GM19324 (cell line): Measurements from ENCODE around the gene RIC8B.

Experiments used
- ATAC-seq: cut with Tn5 transposase; IDR thresholded peaks from one replicate; pipeline ENCODE4 v1.9.1; 2021; ENCODE audit warnings: mild to moderate bottlenecking, moderate library complexity; ENCODE audit not compliant: unreplicated experiment, low FRiP score

Gene RIC8B

GRCh38 chr12:106865683-106866082 lies 91.2 kb downstream of the RIC8B start:
- no peak for ATAC-seq

DNA sequence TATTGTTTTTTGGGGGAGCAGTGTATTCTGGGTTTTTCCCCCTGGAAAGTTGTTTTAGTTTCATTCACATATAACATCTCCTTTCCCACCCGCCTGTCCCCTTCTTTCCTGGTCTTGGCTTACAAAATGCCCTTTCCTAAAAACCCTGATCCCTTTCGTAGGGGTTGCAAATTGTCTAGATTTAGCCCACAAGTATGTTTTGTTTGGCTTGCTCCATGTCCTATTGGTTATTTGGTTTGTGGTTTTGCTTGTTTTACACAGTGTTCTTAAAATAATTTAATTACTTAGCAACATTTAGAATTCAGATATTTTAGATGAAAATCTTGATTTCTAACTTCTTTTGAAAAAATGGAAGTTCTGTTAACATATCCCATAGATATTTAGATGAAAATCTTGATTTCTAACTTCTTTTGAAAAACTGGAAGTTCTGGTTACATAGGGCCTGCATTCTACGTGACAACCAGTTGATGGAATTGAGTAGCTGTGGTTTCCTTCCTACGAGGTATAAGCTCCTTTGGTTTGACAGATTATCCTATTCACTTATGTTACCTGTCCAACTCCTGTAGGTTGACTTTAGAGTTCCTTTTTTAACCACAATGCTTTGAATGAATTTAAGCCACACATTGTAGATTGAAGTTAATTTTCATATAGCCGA lies 92.1 kb downstream of the RIC8B start:
- no peak for ATAC-seq

GRCh38 chr12:106867651-106868050 lies 93.2 kb downstream of the RIC8B start:
- no peak for ATAC-seq

DNA sequence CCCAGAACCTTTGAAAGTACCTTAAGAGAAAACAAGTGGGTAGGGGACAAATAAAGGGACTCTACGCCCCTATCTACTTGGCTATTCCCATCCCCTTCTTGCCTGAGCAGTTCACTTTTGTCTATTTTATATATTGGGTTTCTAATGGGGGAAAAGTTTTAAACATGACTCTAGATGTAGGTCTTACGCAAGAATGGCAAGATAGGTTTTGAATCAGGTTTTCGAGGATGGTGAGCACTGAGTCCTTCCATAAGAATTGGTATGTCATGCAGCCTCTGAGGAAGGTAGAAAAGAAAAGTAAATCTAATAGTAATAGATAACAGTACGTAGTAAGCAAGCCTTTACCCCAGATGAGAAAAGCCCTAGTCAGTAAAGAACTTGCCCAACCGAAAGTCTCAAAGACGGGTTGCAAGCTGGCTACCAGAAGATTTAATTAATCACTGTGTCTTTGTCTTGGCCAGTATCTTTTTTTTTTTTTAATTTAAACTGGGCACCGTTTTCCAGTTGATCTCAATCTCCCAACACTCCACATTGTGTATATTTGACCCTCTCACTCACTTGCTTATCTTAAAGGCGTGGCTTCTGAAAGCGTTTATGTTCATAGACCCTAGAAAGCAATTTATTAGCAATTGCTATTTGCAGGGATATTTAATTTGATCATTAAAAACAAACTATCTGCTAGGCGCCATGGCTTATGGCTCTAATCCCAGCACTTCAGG lies 94.7 kb downstream of the RIC8B start:
- ATAC-seq, result no peak

GRCh38 chr12:106870116-106870515 lies 95.6 kb downstream of the RIC8B start:
- no peak for ATAC-seq

GRCh38 chr12:106871477-106871876 lies 97.0 kb downstream of the RIC8B start:
- ATAC-seq, result no peak

DNA sequence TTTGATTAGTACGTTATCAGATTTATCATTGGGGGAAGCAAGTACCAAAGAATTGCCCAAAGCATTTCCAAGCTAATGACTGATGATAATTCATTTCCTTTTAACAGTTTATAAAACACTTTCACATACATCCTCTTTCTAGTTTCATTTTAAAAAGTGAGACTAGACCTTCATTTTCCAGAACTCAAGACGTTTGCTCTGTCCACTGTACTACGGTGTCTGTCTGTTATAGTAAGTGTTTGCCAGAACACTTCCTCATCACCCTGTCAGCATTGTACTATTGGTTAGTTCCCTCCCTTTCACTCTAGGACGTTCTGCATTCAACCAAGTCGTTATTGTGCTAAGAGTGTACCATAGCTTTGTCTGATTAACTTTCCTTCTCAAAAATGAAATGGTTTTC lies 99.5 kb downstream of the RIC8B start:
- ATAC-seq, result no peak

DNA sequence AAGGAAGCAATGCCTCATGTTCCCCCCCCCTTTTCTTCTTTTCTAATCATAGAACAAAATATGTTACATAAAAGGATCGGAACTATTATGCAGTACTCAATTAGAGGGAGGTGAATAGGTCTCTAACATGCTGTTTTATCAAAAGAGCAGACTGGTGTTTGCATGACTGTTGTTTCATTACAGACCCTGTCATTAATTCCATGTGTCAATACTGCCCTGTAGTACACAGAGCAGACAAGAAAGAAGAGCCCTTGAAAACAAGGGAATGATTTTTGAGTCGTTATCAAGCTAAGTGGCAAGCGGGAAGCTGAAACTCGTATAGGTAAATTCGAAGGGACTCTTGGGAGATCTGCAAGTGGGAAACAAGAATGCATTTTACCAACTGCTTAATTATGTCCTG lies 104.3 kb downstream of the RIC8B start:
- no peak for ATAC-seq

- ATAC-seq, result no peak
Measured at GRCh38 chr12:106879612-106880011, 105.1 kb downstream of the RIC8B start.

DNA sequence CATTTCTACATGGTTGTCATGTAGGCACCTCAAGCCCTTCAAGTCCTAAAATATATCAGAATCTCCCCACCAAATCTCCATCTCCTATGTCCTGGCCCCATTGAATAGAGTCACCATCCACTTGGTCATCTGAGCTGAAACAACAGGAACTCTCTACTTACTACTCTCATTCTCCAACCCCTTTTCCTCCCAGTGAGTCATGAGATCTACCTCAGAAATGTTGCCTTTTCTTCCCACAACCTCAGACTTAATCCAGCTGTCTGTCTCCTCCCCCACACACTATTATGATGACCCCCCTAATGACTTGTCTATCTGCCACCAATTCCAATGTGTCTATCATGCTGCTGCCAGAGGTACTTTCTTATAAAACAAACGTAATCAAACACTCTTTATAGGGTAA lies 108.9 kb downstream of the RIC8B start:
- ATAC-seq, result no peak

GRCh38 chr12:106885026-106885425 lies 110.5 kb downstream of the RIC8B start:
- no peak for ATAC-seq

DNA sequence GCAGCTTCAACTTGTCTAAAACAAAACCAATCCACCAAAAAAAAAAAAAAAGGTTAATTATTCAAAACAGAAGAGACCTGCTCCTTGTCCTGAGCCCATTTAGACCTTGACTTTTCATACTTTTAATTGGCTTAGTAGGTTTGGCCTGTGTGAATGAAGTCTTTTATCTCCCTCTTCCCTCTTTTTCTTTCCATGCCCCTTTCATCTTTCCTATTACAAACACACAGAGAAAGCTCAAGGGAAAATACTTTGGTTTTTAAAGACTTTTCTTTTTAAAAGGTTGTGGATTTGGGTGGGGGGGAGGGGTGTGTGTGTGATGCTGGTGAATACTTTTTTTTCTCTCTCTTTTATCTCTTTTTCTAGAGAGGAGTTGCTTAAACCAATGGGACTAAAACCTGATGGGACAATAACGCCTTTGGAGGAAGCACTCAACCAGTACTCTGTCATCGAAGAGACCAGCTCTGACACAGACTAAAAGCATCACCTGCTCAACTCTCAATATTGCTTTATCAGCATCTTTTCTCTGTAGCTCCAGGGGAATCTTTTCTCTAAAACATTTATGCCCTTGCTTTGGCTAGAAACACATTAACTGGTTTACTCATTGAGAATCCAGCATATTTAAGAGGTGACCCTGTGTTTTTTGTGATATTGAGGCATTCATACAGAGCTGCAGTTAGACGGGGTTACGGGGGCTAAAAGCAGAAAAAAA lies 111.2 kb downstream of the RIC8B start:
- no peak for ATAC-seq

- no peak for ATAC-seq
Measured at GRCh38 chr12:106886932-106887331, 112.5 kb downstream of the RIC8B start.

DNA sequence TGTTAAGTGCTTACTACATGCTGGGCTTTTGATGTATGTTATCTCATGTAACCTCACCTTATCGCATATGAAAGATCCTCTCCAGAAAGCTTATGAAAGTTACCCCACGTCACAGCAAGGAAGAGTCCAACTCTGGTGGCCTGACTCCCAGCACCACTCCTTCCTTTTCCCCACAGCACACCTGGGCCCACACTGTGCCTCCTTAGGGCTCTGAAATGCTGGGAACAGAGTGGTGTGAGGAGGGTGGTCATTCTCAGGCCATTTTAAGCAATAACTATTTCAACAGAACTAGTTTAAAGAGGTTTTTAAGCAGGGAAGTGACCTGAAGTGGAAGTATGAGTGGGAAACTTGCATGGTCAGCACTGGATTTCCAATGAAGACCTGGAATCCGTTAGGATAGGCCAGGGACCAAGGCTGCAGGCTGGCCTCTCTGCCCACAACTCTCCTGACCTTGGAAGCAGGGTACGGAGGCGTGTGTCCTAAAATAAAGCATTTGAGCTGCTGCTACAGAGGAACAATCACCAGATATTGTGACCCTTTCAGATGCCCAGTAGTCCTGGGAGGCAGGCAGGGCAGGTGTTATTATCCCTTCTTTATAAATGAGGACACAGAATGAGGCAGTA lies 114.0 kb downstream of the RIC8B start:
- ATAC-seq, result no peak

DNA sequence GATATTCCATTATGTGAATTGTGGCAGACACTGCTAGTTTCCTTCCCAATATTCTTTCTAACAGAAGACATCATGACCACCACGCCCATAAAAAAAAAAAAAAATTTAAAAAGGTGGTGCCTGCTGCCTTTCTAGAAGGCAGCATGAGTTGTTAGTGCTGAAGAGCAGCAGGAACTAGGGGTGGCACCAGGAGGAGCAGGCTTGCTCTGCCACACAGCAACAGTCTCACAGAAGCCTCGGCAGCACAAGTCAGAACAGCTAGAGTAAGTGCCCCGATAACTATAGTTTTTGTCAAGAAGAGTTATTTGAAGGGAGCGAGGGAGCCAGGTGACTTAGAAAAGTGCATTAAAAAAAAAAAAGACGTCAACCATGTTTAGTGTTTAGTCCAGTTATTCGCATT lies 114.8 kb downstream of the RIC8B start:
- no peak for ATAC-seq

GRCh38 chr12:106889950-106890626 lies 115.6 kb downstream of the RIC8B start:
- no peak for ATAC-seq

- ATAC-seq, result no peak
Measured at GRCh38 chr12:106892075-106892474, 117.6 kb downstream of the RIC8B start.

- ATAC-seq, result no peak
Measured at GRCh38 chr12:106893451-106893850, 119.0 kb downstream of the RIC8B start.

DNA sequence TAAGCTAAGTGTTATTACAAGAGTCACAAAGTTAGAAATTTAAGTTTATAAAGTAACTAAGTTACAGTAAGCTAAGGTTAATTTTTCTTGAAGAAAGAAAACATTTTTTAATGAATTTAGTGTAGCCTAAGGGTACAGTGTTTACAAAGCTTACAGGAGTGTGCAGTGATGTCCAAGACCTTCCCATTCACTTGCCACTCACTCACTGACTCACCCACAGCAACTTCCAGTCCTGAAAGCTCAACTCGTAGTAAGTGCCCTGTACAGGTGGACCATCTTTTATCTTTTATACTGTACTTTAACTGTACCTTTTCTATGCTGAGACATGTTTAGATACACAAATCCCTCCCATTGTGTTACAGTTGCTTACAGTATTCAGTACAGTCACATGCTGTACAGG lies 120.3 kb downstream of the RIC8B start:
- ATAC-seq, result no peak

GRCh38 chr12:106896603-106897002 lies 122.1 kb downstream of the RIC8B start:
- ATAC-seq, result no peak

DNA sequence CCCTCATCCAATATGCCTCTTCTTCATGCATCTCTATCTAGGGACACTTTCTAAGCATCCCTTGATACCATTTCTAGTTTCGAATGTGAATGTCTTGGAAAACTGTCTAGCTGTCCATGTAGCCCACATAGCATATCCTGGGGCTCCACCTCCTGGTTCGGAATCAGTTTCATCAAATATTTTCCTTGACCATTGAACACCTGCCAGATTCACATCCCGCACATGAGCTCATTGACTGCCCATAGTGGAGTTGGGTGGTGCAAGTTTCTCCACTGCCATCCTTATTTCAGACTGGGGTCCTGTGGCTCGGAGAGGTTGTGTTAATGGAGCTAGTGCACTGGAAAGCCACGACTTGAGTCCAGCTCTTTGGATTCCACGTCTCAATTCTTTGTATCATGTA lies 122.6 kb downstream of the RIC8B start:
- no peak for ATAC-seq
